8988T (cell line): ENCODE measurements around the gene ZNF140.

Experiments used
- DNase-seq: peaks from one replicate; pipeline ENCODE4 v3.0.0; 2011

Gene ZNF140

DNA sequence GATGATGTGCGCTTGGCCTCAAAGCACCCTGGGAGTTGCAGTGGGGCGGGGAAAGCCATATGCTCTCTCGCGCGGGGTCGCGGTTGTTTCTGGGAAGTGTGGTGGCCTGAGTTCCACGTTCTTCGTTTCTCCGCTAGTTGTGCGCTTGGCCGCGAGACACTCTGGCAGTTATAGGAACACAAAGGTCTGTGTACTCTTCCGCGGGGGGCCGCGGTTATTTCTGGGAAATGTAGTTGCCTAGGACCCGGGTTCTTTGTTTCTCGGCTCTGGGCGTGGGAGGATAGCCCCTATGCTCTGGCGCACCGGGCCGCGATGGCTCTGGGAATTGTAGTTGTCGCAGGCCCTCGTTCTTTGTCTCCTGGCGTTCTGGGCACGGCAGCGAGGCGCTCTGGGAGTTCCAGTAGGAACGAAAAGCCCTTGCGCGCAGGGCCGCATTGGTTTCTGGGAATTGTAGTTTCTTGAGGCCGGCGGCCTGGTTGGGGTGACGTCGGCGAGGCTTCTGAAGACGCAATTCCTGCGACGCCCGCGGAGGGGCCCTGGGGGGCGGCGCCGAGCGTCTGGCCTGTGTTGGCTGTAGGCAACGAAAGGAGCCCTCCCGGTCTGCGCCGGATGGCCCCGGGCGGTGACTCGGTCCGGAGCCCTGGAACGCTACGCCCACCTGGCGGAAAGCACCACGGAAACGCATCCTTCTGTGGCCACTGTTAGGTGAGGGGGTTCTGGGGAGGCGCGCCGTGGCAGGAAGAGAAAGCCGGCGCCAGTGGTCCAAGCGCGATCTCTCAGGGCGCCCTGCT lies at the start of gene ZNF140:
ZNF140 (plus strand) TSS at position 556 of the 791 bp plus-strand sequence. CDS start 398 bp downstream, outside the sequence.
- peak; percentile 55 for DNase-seq

DNA sequence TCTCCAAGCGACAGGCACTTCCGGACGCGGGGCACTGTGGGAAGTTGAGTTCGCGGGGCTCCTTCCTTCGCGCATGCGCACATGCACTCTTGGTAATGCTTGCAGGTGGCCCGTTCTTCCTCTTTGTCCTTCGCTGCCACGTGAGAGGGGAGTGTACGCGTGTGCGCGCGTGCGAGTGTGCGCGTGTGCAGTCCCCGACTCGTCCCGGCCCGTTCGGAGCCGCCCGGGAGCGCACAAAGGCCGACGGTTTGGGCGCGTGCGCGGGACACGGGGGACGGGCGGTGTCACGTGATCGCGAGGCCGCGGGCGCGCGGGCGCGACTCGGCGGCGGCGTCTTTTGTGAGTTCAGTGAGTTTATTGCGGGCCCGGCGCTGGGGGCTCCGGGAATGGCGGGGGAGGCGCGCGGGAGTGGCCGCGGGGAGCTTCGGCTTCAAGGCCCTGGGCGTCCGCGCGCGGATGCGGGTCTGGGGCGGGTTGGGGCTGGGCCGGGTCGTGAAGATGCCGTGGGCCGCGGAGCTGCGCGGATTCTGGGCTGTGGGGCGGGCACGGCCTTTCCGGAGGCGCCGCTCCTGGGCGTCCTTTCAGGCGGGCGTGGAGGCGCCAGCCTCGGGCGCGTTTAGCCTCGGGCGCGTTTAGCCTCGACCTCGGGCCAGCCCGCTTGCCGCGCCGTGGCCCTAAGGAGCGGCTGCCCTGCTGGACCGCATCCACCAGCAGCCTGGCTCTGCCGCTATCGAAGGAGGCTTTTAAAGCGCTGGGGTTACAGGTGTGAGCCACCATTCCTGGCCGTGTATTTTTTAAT lies 43.3 kb upstream of the ZNF140 start, which contains the start of gene ZNF84:
ZNF84 (plus strand) TSS at position 303 of the 799 bp plus-strand sequence. CDS start 3,959 bp downstream, outside the sequence.
- peak; percentile 63 for DNase-seq

DNA sequence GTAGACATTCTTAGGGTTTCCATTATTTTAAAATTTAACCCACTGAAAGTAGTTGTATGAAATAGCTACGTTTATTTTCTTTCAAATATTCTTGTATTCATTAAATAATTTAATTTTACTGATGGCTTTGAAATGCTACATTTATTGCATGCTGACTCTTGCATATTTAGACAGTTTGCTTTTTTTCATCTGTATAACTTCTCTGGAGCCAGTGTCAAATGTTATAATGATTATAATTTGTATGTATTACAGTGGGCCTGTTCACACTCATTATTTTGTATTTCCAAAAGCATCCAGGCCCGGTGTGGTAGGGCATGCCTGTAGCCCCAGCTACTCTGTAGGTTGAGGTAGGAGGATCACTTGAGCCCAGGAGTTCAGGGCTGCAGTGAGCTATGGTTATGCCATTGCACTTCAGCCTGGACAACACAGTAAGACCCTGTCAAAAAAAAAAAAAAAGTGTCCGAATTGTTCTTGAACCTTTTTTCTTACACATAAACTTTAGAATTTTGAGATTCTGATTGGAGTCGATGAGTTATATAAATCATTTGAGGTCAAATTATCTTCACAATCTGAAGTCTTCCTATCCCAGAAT lies 42.5 kb upstream of the ZNF140 start:
- no peak for DNase-seq

DNA sequence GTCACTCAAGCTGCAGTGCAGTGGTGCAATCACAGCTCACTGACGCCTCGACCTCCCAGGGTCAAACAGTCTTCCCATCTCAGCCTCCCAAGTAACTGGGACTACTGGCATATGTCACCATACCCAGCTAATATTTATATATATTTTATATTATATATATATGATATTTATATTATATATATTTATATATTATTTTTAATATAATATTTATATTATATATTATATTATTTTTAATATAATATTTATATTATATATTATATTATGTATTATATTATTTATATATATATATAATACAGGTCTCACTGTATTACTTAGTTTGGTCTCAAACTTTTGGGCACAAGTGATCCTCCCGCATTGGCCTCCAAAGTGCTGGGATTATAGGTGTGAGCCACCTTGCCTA lies 34.0 kb upstream of the ZNF140 start:
- no peak for DNase-seq

DNA sequence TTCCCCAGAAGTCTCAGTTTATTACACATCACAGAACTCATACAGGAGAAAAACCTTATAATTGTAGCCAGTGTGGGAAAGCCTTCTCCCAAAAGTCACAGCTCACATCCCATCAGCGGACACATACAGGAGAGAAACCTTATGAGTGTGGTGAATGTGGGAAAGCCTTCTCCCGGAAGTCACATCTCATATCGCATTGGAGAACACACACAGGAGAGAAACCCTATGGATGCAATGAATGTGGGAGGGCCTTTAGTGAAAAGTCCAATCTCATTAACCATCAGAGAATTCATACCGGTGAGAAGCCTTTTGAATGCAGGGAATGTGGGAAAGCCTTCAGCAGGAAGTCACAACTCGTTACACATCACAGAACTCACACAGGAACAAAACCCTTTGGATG lies 23.3 kb upstream of the ZNF140 start:
- no peak for DNase-seq

DNA sequence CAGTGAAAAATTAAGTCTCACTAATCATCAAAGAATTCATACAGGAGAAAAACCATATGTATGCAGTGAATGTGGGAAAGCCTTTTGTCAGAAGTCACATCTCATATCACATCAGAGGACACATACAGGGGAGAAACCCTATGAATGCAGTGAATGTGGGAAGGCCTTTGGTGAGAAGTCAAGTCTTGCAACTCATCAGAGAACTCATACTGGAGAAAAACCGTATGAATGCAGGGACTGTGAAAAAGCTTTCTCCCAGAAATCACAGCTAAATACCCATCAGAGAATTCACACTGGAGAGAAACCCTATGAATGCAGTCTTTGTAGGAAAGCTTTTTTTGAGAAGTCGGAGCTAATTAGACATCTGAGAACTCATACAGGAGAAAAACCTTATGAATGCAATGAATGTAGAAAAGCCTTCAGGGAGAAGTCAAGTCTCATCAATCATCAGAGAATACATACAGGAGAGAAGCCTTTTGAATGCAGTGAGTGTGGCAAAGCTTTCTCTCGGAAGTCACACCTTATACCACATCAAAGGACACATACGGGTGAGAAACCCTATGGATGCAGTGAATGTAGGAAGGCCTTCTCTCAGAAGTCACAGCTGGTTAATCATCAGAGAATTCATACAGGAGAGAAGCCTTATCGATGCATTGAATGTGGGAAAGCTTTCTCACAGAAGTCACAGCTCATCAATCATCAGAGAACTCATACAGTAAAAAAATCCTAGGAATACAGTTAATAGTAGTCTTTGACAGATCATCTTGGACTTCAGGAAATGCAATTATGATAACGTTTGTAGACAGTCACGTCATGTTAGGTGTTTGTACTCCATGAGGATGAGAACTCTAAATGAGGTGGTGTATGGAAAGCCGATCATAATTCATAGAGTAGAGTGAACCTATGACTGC lies 22.3 kb upstream of the ZNF140 start:
- DNase-seq = no peak

DNA sequence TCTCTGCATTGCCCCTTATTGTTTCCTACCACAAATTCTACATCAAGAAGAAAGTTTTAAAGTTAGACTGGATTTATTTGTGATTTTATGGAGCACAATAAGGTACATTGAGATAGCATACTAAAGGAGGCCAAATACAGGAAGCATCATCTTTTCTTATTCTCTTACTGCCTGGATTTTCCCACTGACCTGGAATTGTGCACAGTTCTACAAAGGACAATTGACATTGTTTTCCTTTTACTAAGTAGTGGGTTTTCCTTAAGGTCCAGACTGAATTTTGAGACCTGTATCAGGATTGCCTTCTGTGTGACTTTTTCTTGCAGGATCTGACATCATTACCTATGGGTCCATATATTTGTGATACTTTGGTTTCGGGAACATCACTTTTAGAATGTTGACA lies 18.8 kb upstream of the ZNF140 start:
- DNase-seq = no peak

DNA sequence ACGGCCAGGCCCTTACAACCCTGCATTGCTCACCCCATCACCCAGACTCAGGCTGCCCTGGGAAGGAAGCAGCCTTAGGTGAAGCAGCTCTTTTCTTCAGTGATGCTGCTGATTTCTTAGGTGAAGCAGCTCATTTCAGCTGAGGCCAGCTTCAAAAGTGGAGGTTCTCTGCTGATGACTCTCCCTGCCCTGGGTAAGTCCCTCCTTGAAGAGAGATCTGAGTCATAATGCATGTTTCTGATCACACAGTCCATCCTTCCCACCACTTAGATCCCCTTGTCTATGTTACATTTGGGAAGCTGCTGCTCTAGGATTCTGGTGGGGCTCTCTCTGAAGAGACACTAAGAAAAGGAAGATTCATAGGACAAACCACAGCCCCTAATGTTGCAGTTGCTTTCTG lies 17.2 kb upstream of the ZNF140 start:
- no peak for DNase-seq

DNA sequence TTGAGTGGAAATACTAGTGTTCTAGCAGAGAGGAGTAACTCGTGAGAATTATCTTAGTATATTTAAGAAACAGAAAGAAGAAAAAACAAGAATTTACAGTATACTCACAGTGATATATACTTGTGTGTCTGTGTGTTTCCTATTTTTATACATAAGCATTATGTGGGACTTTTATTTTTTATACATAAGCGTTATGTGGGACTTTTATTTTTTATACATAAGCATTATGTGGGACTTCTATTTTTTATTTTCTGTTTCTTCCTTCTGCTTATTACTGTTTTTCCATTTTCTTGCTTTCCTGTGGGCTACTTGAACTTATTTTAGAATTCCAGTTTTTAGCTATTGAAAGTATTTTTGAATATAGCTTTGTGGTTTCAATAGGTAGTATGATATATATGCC lies 6.9 kb upstream of the ZNF140 start:
- DNase-seq = no peak

DNA sequence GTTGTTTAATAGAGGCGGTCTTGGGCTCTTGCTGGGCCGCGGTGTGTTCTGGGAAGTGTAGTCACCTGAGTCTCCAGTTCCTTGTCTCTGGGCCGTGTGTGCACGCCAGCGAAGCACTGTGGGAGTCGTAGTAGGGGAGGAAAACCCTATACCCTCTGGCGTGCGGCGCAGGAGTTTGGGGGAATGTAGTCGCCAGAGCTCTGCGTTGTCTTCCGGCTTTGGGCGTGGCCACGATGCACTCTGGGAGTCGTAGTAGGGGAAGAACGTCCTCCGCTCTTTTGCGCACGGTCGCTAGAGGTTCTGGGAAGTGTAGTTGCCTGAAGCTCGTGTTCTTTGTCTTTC lies 726 bp upstream of the ZNF140 start:
- peak; percentile 24 for DNase-seq

DNA sequence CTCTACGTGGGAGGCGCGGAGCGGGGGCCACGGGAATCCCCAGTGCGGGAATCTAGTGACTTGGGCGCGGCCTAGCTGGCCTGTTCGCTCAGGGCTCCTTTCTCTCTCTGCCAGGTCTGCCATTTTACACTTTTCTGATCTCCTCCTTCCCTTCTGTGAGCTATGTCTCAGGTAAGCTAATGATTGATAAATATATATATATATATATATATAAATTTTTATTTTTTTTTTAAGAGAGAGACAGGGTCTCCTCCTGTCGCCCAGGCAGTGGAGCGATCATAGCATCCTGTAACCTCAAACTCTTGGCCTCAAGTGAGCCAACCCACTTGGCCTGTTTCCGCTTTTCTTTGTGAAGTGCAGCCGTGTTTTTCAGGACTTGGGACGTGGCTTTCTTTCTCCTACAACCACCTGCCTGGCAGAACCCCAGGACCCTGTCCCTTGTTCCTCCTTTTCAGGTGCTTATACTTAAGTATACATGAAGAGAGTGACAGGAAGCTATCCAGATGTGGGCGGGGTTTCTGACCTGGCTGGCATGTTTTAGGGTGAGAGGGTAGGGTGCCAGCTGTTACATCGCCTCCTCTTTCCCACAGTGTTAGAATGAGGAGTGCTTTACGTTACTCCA lies 547 bp downstream of the ZNF140 start:
- DNase-seq = no peak

DNA sequence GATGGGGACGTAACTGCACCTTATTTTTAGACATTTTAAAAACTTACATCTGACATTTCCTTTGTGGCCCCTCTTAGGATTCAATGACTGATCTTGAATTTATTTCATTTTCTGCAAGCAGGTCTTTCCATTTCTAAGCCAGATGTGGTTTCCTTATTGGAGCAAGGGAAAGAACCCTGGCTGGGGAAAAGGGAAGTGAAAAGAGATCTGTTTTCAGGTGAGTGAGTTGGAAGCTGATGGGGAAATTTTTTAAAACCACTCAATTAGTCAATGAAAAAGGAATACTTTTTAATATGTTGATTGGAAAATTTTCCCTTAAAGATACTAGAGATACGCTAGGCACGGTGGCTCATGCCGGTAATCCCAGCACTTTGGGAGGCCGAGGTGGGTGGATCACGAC lies 2.6 kb downstream of the ZNF140 start:
- no peak for DNase-seq

DNA sequence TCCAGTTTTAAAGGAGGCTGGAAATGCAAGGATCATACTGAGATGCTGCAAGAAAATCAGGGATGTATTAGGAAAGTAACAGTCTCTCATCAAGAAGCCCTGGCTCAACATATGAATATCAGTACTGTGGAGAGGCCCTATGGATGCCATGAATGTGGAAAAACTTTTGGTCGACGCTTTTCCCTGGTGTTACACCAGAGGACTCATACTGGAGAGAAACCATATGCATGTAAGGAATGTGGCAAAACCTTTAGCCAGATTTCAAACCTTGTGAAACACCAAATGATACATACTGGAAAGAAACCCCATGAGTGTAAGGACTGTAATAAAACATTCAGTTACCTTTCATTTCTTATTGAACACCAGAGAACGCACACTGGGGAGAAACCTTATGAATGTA lies 24.9 kb downstream of the ZNF140 start:
- no peak for DNase-seq

DNA sequence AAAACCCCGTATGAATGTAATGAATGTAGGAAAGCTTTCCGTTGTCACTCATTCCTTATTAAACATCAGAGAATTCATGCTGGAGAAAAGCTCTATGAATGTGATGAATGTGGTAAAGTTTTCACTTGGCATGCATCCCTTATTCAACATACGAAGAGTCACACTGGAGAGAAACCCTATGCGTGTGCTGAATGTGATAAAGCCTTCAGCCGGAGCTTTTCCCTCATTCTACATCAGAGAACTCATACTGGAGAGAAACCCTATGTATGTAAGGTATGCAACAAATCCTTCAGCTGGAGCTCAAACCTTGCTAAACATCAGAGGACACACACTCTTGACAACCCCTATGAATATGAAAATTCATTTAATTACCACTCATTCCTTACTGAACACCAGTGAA lies 25.5 kb downstream of the ZNF140 start:
- no peak for DNase-seq

DNA sequence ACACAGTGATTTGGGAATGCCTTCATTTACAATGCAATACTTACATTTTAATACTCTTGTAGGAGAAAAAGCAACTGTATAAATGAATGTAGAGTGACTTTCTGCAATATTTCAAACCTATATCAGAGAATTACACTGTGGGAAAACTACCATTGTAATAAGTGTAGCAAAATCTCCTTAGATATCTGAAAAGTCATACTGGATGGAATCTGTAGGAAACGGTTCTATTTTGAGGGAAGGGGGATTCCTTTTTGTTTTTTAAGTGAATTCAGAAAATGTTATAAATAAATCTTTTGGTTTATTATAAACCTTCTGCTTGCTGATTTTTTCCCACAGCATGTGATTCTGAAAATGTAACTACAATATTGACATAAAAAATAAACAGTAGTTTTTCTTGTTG lies 26.4 kb downstream of the ZNF140 start:
- DNase-seq = no peak

DNA sequence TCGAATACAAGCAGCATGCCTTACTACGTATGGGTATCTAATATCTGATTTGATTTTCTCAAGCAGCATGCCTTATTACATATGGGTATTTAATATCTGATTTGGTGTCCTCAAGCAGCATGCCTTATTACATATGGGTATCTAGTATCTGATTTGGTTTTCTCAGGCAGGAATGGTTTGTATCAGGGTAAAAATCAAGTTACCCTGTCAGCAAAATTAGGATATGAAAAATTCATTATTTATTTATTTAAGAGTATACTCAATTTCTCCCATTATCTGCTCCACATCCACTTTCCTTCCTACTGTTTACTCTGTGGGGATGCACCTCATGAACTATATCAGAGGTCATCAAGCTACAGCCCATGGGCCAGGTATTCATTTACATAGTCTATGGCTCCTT lies 27.4 kb downstream of the ZNF140 start:
- no peak for DNase-seq

DNA sequence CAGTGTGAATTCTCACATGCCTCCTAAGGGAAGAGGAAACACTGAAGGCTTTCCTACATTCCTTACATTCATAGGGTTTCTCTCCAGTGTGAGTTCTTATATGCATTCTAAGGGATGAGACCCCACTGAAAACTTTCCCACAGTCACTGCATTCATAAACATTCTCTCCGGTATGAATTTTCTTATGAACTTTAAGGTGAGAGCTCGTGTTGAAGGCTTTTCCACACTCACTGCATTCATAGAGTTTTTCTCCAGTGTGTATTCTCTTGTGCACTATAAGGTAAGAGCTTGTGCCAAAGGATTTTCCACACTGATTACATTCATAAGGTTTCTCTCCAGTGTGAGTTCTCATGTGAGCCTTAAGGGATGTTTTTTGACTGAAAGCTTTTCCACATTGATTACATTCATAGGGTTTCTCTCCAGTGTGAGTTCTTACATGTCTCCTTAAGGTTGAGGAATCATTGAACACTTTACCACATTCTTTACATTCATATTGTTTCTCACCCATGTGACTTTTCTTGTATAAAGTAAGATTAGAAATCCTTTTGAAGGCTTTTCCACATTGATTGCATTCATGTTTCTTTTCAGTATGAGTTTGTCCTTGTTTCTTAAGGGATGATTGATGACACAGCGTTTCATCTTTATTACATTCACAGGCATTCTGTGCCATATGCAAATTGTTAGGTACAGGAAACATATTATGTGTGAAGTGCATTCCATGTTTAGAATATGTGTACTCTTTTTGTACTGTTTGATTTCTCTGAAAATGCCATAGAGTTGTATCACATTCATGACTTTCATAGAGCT lies 39.9 kb downstream of the ZNF140 start:
- no peak for DNase-seq

DNA sequence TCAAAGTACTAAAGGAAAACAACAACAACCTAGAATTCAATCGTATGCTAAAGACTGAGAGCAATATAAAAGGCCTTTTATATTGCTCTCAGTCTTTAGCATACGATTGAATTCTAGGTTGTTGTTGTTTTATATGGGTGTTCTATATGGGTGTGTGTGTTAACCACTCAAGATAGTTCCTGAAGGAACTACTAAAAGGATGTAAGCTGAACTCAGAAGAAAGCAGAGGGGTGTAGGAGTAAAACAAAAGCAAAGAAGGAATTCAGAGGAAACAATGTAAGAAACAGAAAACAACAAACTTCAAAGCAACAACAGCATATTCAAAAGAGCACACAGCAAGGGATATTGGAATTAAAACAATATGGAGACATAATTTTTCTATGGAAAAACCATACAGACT lies 44.0 kb downstream of the ZNF140 start:
- DNase-seq = no peak

DNA sequence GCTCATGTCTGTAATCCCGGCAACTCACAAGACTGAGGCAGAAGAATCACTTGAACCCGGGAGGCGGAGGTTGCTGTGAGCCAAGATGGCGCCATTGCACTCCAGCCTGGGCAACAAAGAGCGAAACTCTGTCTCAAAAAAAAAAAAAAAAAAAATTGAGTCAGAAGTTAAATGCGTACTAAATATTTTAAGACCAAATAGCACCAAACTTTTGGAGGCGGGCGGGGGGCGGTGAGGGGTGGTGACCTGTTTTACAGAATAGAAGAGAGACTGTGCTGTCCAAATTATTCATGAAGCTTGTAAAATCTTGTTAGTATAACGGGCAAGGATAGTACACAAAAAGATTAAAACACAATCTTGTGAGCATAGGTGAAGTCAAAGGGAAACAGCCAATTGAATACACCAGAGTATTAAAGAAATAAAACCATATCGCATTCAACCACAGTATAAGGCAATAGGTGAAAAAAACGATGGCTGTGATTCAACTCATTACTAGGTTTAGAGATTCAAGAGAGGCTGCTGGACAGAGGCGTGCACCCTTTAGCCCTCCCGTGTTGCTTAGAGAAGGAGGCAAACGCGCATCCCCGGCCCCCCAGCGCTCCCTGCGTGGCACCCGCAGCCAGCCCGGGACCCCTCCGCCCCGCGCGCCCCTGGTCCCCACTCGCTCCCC lies 48.8 kb downstream of the ZNF140 start:
- no peak for DNase-seq

DNA sequence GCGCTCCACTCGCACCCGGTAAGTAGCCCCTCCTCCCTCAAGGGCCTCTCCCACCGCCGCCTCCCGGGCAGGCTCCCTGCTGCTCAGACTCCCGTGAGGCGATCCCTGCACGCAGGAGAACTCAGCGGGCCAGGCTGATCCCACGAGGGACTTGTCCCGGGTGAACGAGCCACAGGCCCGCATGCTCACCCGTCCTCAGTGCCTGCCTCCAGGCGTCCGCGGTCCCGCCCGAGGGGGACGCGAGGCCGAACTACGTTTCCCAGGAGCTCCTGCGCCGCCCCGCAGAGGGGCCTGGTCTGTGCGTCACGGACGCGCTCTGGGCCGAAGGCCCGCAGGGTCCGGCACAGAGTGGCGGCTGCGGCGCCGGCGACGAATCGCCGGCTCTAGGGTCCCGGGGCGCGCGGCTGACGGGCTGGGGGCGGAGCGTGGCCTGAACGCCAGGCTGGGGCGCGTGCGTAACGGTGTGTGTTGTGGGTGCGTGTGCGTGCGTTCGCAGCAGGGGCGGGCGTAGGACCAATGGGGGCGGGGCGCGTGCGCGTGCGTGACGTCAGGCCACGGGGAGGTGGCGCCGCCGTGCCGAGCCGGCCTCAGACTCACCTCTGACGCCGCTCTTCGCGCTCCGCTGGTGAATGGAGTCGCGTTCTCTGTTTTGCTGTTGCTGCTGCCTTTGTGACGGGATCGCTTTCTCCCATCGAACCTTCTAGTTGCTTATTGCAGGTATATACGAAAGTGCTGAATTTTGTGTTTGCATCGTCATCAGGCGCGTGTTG lies 49.5 kb downstream of the ZNF140 start, which contains the start of the genes ZNF10 and ZNF891:
ZNF10 (plus strand) TSS at position 590 of the 770 bp plus-strand sequence. CDS start 13,866 bp downstream, outside the sequence.
ZNF891 (minus strand) TSS at position 237 of the 770 bp plus-strand sequence. CDS start 8,356 bp downstream, outside the sequence.
- DNase-seq = peak; percentile 36
